Measurements from ENCODE around the gene THOC1.

DNA sequence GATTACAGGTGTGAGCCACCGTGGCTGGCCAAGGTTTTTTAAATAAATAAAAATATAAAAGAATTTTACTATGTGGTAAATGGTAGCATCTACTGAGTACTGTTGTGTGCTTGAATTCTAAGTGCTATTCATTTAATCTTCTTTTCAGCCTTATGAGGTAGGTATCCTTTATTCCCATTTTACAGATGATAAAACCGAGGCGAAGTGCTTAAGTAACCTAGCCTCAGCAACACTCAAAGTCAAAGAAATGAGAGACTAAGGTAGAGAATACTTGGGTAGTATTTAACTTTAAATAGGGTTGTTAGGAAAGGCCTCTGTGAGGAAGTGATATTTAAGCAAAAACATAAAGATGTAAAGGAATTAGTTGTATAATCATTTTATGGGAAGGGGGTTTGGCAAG is 5.7 kb upstream of the THOC1 start:
- TF ChIP-seq CTCF (IDR thresholded peaks at IDR 0.05) (no peak), SIN3A (IDR thresholded peaks at IDR 0.05; ENCODE audit: borderline replicate concordance, insufficient read depth, low read depth, low read length) (no peak)

Data from Panc1 (cell line).